AG04449 (cell line): ENCODE results near the gene TTLL11.

Source experiments
- CTCF ChIA-PET: fragments of 350-600 bp; formaldehyde crosslinking; extraction: SDS; loops from one replicate; lab custom pipeline; 2021; ENCODE audit warnings: antibody characterized with exemption; lab: Yijun Ruan, JAX
- POLR2A ChIA-PET: fragments of 400-600, 350-600 bp; formaldehyde crosslinking; extraction: SDS; loops from one replicate; lab custom pipeline; 2020; ENCODE audit warnings: antibody characterized with exemption, inconsistent platforms; lab: Yijun Ruan, JAX
- DNase-seq: peaks from one replicate; pipeline ENCODE4 v3.0.0-alpha.2; 2010; ENCODE audit warnings: low read depth, low spot score
- H3K4me3 ChIP-seq: 2 replicates; pipeline ENCODE4 v1.5.1; 2011; ENCODE audit warnings: low read depth, mild to moderate bottlenecking, control low read depth, low read length
- TF ChIP-seq, protein P1 (sequence below): IDR thresholded peaks from one replicate; pipeline ENCODE4 v1.5.1; 2011; ENCODE audit warnings: mild to moderate bottlenecking, moderate library complexity, low read length, control low read depth, inconsistent platforms; ENCODE audit not compliant: insufficient read depth; ENCODE audit errors: missing control alignments

The TTLL11 gene

DNA sequence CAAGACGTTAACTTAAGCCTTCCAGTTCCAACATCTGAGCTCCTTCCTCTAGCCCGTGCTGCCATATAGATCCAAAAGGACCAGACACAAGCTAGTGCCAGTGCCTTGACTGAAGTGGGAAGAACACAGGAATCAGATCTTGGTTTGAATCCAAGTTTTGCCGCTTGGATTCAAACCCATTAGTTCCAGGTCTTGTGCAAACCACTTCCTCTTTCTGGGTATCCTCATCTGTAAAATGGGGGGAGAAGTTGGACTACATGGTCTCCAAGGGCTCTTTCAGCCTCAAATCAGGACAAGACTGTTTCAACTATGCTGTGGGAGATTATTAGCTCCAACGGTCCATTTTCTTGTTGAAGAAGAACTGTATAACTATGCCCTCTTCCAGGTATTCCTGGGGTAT lies 32.6 kb downstream of the TTLL11 start:
- TF ChIP-seq, protein P1, sequence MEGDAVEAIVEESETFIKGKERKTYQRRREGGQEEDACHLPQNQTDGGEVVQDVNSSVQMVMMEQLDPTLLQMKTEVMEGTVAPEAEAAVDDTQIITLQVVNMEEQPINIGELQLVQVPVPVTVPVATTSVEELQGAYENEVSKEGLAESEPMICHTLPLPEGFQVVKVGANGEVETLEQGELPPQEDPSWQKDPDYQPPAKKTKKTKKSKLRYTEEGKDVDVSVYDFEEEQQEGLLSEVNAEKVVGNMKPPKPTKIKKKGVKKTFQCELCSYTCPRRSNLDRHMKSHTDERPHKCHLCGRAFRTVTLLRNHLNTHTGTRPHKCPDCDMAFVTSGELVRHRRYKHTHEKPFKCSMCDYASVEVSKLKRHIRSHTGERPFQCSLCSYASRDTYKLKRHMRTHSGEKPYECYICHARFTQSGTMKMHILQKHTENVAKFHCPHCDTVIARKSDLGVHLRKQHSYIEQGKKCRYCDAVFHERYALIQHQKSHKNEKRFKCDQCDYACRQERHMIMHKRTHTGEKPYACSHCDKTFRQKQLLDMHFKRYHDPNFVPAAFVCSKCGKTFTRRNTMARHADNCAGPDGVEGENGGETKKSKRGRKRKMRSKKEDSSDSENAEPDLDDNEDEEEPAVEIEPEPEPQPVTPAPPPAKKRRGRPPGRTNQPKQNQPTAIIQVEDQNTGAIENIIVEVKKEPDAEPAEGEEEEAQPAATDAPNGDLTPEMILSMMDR = no peak
- no peak overlapping the region for H3K4me3 ChIP-seq
- ChIA-PET POLR2A (no interaction called here), CTCF (interaction anchor here (0.5 to 3.3 kb wide), 3 partner anchors 38 to 510 kb away, joined by 3 to 9 read pairs (median 3); no protein-coding TSS in a partner anchor)
- DNase-seq = no peak

DNA sequence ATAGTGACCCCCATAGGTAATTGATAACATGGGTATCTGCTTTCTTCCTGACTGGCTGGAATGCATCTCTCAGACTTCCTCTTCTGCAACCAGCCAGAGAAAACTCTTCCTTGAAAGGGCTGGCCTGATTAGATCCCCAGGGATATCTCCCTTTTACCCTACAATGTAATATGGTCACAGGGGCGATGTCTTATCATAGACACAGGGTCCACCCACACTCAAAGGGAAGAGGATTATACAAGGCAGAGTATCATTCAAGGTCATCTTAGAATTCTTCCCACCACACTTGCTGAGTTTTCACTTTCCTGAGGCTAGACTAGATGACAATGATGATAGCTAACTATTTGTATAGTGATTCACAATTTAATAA lies 33.2 kb downstream of the TTLL11 start:
- ChIA-PET POLR2A (no interaction called here), CTCF (interaction anchor here (0.5 to 3.3 kb wide), 4 partner anchors 13 to 509 kb away, joined by 3 to 9 read pairs (median 4); no protein-coding TSS in a partner anchor)
- no peak for DNase-seq

GRCh38 chr9:122059214-122059954 lies 33.7 kb downstream of the TTLL11 start:
- DNase-seq = no peak
- ChIA-PET CTCF (interaction anchor here (1.1 to 3.3 kb wide), 3 partner anchors 13 to 509 kb away, joined by 3 to 9 read pairs (median 4); no protein-coding TSS in a partner anchor), POLR2A (no interaction called here)
- no peak overlapping the region for H3K4me3 ChIP-seq
- TF ChIP-seq, protein P1 = no peak

More for the DNA sequence above, 33.2 kb downstream of the TTLL11 start:
- TF ChIP-seq, protein P1 = no peak
- no peak overlapping the region for H3K4me3 ChIP-seq

DNA sequence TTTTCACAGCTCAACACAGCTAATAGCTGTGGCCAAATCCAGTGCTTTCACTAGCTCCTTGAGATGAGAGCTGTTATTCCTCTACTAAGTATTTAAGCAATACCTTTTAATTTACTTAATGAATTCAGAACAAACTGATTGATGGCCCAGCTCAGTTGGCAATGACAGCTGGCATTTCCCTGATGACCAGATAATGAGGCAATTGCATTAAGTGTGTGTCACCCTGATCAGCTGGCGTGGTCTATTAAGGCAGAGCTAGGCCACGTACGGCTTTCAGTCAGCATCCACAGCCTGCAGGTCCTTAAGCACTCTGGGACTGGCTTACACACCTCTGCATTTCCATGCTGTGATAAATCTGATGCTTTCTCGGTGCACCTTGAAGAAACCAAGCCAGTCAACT lies 34.4 kb downstream of the TTLL11 start:
- TF ChIP-seq, protein P1 = no peak
- POLR2A ChIA-PET = no interaction called here
- CTCF ChIA-PET = interaction anchor here (1.3 to 3.3 kb wide), 3 partner anchors 14 to 40 kb away, joined by 4 to 9 read pairs (median 4); no protein-coding TSS in a partner anchor
- H3K4me3 ChIP-seq = no peak overlapping the region
- no peak for DNase-seq

DNA sequence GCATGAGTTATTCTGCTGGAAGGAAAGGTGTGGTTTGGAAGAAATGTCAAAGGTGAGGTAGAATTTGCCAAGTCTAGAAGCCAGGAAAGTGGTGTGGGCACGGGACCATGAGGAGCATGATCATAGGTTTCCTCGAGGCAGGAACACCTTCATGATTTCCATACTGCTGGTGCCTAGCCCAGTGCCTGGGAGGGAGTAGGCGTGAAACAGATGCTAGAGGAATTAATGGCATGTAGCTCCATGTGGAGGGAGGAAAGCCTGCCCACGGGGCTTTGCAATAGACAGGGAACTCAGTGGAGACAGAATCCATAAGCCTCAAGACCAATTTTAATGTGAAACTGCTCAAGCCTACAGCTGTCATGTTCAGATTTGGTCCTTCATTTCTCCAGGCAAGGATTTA lies 35.1 kb downstream of the TTLL11 start:
- CTCF ChIA-PET = interaction anchor here (1.0 to 3.3 kb wide), 4 partner anchors 8 to 41 kb away, joined by 3 to 9 read pairs (median 4); no protein-coding TSS in a partner anchor

DNA sequence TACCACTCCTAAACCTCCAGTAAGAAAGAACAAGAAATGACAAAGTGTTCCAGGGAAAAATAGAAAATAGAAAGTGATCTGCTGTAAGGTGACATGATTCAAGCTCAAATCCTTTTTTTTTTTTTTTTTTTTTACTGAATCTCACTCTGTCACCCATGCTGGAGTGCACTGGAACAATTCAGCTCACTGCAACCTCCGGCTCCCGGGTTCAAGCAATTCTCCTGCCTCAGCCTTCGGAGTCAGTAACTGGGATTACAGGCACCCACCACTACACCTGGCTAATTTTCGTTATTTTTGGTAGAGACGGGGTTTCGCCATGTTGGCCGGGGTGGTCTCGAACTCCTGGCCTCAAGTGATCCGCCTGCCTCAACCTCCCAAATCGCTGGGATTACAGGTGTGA lies 35.9 kb downstream of the TTLL11 start:
- H3K4me3 ChIP-seq = no peak overlapping the region
- ChIA-PET CTCF (interaction anchor here (0.7 to 1.3 kb wide), 3 partner anchors 9 to 62 kb away, joined by 3 to 4 read pairs (median 3); no protein-coding TSS in a partner anchor), POLR2A (no interaction called here)
- TF ChIP-seq, protein P1 = no peak
- DNase-seq = no peak

More for the DNA sequence above, 35.1 kb downstream of the TTLL11 start:
- POLR2A ChIA-PET = no interaction called here
- TF ChIP-seq, protein P1 = no peak
- no peak overlapping the region for H3K4me3 ChIP-seq
- no peak for DNase-seq
